Measurements from ENCODE around the gene NTM. TPM values are rescaled to one million over a fixed set of nuclear protein-coding genes. Genes with fewer than 3 reads are reported as not detected.

Gene NTM
- polyA plus RNA-seq, 1 donor (not counting 4 experiments of a cell fraction or from before 2014, with no cell fraction given) = 47.9 TPM

DNA sequence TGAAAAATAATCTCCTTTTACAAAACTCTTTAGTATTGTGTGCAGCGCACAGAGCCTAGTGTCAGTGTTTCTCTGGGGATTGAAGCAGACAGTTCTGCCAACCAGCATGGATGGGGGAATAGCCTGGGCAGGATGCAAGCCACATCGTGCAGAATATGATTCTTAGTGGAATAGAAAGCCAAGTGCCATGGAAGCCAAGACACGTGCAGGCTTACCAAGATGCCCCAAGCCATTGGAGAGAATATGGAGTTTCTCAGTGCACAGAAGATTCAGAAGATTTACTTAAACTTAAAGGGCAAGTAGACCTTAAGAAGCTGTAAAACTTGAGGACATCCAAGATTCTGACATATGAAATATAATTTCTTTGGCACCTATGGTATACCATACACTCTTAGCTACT, 917.6 kb downstream of the NTM start:
- dilution Hi-C loops (cut with MboI; ENCODE audit: extremely low pct_ligation_motif_present, low sequenced_read_pairs) = no loop called here
- H3K9me3 ChIP-seq (ENCODE audit: control insufficient read depth, low read depth, low read length) = no peaks in the 10 kb centered on the region
- H3K36me3 ChIP-seq (ENCODE audit: control insufficient read depth in 2 of 2, extremely low read depth in 1 of 2, insufficient read depth in 2 of 2, low read length in 2 of 2) = no peaks in the 10 kb centered on the region
- no peaks in the 10 kb centered on the region for H3K27me3 ChIP-seq (ENCODE audit: control insufficient read depth, extremely low read depth, insufficient read depth, low read length)
- no peaks in the 10 kb centered on the region for H4K20me1 ChIP-seq (ENCODE audit: control insufficient read depth, extremely low read depth, insufficient read depth, low read length)
- no peaks in the 10 kb centered on the region for H3K9me1 ChIP-seq (ENCODE audit: control insufficient read depth, extremely low read depth, insufficient read depth, low read length)
- H2AFZ ChIP-seq (ENCODE audit: control insufficient read depth, low read length) = no peak overlapping the region
- H3K27ac ChIP-seq (ENCODE audit: control insufficient read depth, insufficient read depth, low read length) = no peak overlapping the region
- no peak for FAIRE-seq
- TF ChIP-seq EZH2 (IDR thresholded peaks at IDR 0.05; ENCODE audit: low read length) = no peak
- TF ChIP-seq, protein P1, sequence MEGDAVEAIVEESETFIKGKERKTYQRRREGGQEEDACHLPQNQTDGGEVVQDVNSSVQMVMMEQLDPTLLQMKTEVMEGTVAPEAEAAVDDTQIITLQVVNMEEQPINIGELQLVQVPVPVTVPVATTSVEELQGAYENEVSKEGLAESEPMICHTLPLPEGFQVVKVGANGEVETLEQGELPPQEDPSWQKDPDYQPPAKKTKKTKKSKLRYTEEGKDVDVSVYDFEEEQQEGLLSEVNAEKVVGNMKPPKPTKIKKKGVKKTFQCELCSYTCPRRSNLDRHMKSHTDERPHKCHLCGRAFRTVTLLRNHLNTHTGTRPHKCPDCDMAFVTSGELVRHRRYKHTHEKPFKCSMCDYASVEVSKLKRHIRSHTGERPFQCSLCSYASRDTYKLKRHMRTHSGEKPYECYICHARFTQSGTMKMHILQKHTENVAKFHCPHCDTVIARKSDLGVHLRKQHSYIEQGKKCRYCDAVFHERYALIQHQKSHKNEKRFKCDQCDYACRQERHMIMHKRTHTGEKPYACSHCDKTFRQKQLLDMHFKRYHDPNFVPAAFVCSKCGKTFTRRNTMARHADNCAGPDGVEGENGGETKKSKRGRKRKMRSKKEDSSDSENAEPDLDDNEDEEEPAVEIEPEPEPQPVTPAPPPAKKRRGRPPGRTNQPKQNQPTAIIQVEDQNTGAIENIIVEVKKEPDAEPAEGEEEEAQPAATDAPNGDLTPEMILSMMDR (optimal IDR thresholded peaks at IDR 0.05 in 1 of 3, IDR thresholded peaks at IDR 0.05 in 1 of 3, conservative IDR thresholded peaks at IDR 0.05 in 1 of 3; ENCODE audit: extremely low read depth in 1 of 3, insufficient read depth in 2 of 3, low read length in 3 of 3) = no peak
- no peak overlapping the region for H3K4me2 ChIP-seq (ENCODE audit: control insufficient read depth, extremely low read depth, insufficient read depth, low read depth, low read length)
- H3K79me2 ChIP-seq (ENCODE audit: control insufficient read depth, insufficient read depth, low read length) = no peaks in the 10 kb centered on the region
- DNase-seq (ENCODE audit: low read depth, low spot score) = no peak
- no peak overlapping the region for H3K4me3 ChIP-seq (ENCODE audit: control insufficient read depth in 2 of 3, extremely low read depth in 1 of 3, insufficient read depth in 2 of 3, low read depth in 1 of 3, low read length in 3 of 3)
- no peaks in the 10 kb centered on the region for H3K4me1 ChIP-seq (ENCODE audit: control insufficient read depth, extremely low read depth, insufficient read depth, low read length)
- no peak overlapping the region for H3K9ac ChIP-seq (ENCODE audit: control insufficient read depth, extremely low read depth, insufficient read depth, low read length)

DNA sequence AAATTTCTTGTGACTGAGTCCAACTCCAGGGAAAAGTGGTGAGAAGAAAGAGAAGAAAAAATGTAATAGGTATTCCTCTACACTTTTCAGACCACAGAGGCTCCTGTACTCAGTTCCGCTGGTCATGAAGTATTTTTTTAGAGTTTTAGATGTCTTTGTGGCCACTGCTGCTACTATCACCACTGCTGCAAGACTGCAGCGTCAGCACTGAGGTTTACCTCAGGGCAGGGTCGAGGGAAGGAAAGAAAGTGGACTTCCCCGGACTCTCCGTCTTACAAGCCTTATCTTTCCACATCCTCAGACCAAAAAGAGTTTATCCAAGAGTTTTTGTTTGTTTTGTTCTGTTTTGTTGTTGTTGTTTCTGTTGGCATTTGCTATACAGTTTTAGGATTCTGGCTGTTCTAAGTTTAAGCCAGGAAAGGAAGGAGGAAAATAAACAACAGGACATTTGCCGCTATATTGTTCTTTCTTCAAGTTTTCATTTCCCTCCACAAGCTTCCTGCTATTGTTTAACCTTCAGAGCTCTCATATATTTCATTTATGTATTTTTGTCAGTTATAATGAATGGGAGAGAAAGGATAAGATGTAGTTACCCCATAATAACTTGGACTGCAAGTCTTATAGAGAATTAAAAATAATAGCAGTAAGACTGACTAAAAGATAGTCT, 919.3 kb downstream of the NTM start:
- H3K27me3 ChIP-seq (ENCODE audit: control insufficient read depth, extremely low read depth, insufficient read depth, low read length) = no peaks in the 10 kb centered on the region
- H3K9ac ChIP-seq (ENCODE audit: control insufficient read depth, extremely low read depth, insufficient read depth, low read length) = no peak overlapping the region
- no peak overlapping the region for H2AFZ ChIP-seq (ENCODE audit: control insufficient read depth, low read length)
- no peak for TF ChIP-seq EZH2 (IDR thresholded peaks at IDR 0.05; ENCODE audit: low read length)
- TF ChIP-seq, protein P1 (optimal IDR thresholded peaks at IDR 0.05 in 1 of 3, IDR thresholded peaks at IDR 0.05 in 1 of 3, conservative IDR thresholded peaks at IDR 0.05 in 1 of 3; ENCODE audit: extremely low read depth in 1 of 3, insufficient read depth in 2 of 3, low read length in 3 of 3) = no peak
- no peaks in the 10 kb centered on the region for H4K20me1 ChIP-seq (ENCODE audit: control insufficient read depth, extremely low read depth, insufficient read depth, low read length)
- dilution Hi-C loops (cut with MboI; ENCODE audit: extremely low pct_ligation_motif_present, low sequenced_read_pairs) = no loop called here
- H3K79me2 ChIP-seq (ENCODE audit: control insufficient read depth, insufficient read depth, low read length) = no peaks in the 10 kb centered on the region
- no peaks in the 10 kb centered on the region for H3K36me3 ChIP-seq (ENCODE audit: control insufficient read depth in 2 of 2, extremely low read depth in 1 of 2, insufficient read depth in 2 of 2, low read length in 2 of 2)
- no peak for DNase-seq (ENCODE audit: low read depth, low spot score)
- no peaks in the 10 kb centered on the region for H3K9me3 ChIP-seq (ENCODE audit: control insufficient read depth, low read depth, low read length)
- H3K9me1 ChIP-seq (ENCODE audit: control insufficient read depth, extremely low read depth, insufficient read depth, low read length) = no peaks in the 10 kb centered on the region
- no peak overlapping the region for H3K27ac ChIP-seq (ENCODE audit: control insufficient read depth, insufficient read depth, low read length)
- FAIRE-seq = no peak
- no peak overlapping the region for H3K4me3 ChIP-seq (ENCODE audit: control insufficient read depth in 2 of 3, extremely low read depth in 1 of 3, insufficient read depth in 2 of 3, low read depth in 1 of 3, low read length in 3 of 3)
- no peaks in the 10 kb centered on the region for H3K4me1 ChIP-seq (ENCODE audit: control insufficient read depth, extremely low read depth, insufficient read depth, low read length)
- H3K4me2 ChIP-seq (ENCODE audit: control insufficient read depth, extremely low read depth, insufficient read depth, low read depth, low read length) = no peak overlapping the region
